ENCODE measurements around the gene ZNF536. TPM values are rescaled to one million over a fixed set of nuclear protein-coding genes. Genes with fewer than 3 reads are reported as not detected.
A peak's percentile ranks its signal among the peaks of the same experiment; 100 is the strongest.

ZNF536 gene
- total RNA-seq, 1 experiment from 2014 or later, result 0.35 TPM

DNA sequence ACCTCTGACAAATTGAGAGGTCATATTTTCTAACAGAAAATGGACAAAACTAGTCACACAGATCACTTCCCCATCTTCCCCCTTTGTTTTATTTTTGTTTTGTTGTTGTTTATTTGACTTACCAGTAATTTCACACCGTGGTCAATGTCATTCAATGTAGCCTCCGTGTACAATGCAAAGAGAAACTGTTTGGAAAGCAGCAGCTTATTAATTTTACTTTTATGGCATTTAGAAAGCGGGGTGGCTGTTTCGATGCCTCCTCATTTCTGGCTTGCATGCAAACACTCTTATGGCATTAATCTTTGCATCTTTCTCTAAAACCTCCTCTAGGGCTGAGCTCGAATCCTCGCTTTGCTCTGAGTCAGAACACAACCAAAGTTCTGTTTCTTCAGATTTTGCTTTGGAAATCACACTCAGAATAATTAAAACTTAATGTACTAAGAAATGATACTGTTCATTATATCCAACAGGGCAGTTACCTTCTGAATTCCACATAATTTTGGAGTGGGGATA lies 77.0 kb downstream of the ZNF536 start:
- Mint-ChIP-seq H3K4me3 (no peak overlapping the region), H3K4me1 (peaks cover 46% of the 10 kb centered on the region), H3K27me3 (ENCODE audit: low read depth) (no peaks in the 10 kb centered on the region), H3K36me3 (no peaks in the 10 kb centered on the region), H3K27ac (peak overlapping the region; percentile 10; the same call in 1 of the 2 replicates), H3K9me3 (no peaks in the 10 kb centered on the region)
- ATAC-seq (no peak), DNase-seq (ENCODE audit: low spot score) (no peak)
- no peak for TF ChIP-seq ZNF263 (CRISPR knock-in tag; IDR thresholded peaks at IDR 0.05; ENCODE audit: low read depth)
- TF ChIP-seq CTCF (IDR thresholded peaks at IDR 0.05), result no peak
- no peak for TF ChIP-seq ZNF317 (CRISPR knock-in tag; IDR thresholded peaks at IDR 0.05; ENCODE audit: borderline replicate concordance, low read depth)
- TF ChIP-seq NR3C1 (CRISPR knock-in tag; conservative IDR thresholded peaks at IDR 0.05; ENCODE audit: low read depth), result no peak
- TF ChIP-seq ATF1 (CRISPR knock-in tag; IDR thresholded peaks at IDR 0.05), result no peak
- no peak for TF ChIP-seq SMAD4 (CRISPR knock-in tag; IDR thresholded peaks at IDR 0.05)
- TF ChIP-seq HMGA2 (CRISPR knock-in tag; IDR thresholded peaks at IDR 0.05), result no peak
- TF ChIP-seq SP1 (CRISPR knock-in tag; conservative IDR thresholded peaks at IDR 0.05), result no peak
- no peak for TF ChIP-seq ZBTB21 (CRISPR knock-in tag; IDR thresholded peaks at IDR 0.05; ENCODE audit: borderline replicate concordance)
- no peak for TF ChIP-seq TEAD4 (CRISPR knock-in tag; IDR thresholded peaks at IDR 0.05)
- TF ChIP-seq ETV6 (CRISPR knock-in tag; IDR thresholded peaks at IDR 0.05), result no peak
- no peak for TF ChIP-seq TEAD1 (CRISPR knock-in tag; IDR thresholded peaks at IDR 0.05)
- TF ChIP-seq USF1 (CRISPR knock-in tag; IDR thresholded peaks at IDR 0.05), result no peak
- no peak for TF ChIP-seq ZNF219 (CRISPR knock-in tag; IDR thresholded peaks at IDR 0.05; ENCODE audit: borderline replicate concordance)
- TF ChIP-seq IRF2 (CRISPR knock-in tag; IDR thresholded peaks at IDR 0.05; ENCODE audit: borderline replicate concordance, low read depth), result no peak
- TF ChIP-seq ZNF121 (CRISPR knock-in tag; IDR thresholded peaks at IDR 0.05), result no peak
- CTCF ChIA-PET, result interaction anchor here (1.9 to 2.3 kb wide), 2 partner anchors 12 to 50 kb away, joined by 4 to 13 read pairs; no protein-coding TSS in a partner anchor
- POLR2A ChIA-PET, result no interaction called here

- H3K27ac Mint-ChIP-seq, result peak overlapping the region; percentile 82
- ChIA-PET CTCF (interaction anchor here (1.9 to 2.3 kb wide), 2 partner anchors 12 to 49 kb away, joined by 4 to 13 read pairs; no protein-coding TSS in a partner anchor), POLR2A (no interaction called here)
- DNase-seq (ENCODE audit: low spot score) (no peak), ATAC-seq (peak; percentile 48)
- H3K4me1 Mint-ChIP-seq, result peaks cover 46% of the 10 kb centered on the region
- no peaks in the 10 kb centered on the region for H3K9me3 Mint-ChIP-seq
- peak overlapping the region; percentile 63 for H3K4me3 Mint-ChIP-seq
- H3K27me3 Mint-ChIP-seq (ENCODE audit: low read depth), result no peaks in the 10 kb centered on the region
- H3K36me3 Mint-ChIP-seq, result no peaks in the 10 kb centered on the region
- no peak for TF ChIP-seq SMAD4 (CRISPR knock-in tag; IDR thresholded peaks at IDR 0.05)
- no peak for TF ChIP-seq ETV6 (CRISPR knock-in tag; IDR thresholded peaks at IDR 0.05)
- TF ChIP-seq, protein P1, sequence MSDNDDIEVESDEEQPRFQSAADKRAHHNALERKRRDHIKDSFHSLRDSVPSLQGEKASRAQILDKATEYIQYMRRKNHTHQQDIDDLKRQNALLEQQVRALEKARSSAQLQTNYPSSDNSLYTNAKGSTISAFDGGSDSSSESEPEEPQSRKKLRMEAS (CRISPR knock-in tag; IDR thresholded peaks at IDR 0.05), result no peak
- no peak for TF ChIP-seq GRHL2 (CRISPR knock-in tag; IDR thresholded peaks at IDR 0.05; ENCODE audit: insufficient replicate concordance, severe bottlenecking)
- TF ChIP-seq ESRRA (CRISPR knock-in tag; IDR thresholded peaks at IDR 0.05; ENCODE audit: borderline replicate concordance), result no peak
- no peak for TF ChIP-seq TCF7 (CRISPR knock-in tag; IDR thresholded peaks at IDR 0.05; ENCODE audit: low read depth)
- no peak for TF ChIP-seq SMAD3 (CRISPR knock-in tag; IDR thresholded peaks at IDR 0.05; ENCODE audit: borderline replicate concordance)
- no peak for TF ChIP-seq GTF2I (CRISPR knock-in tag; conservative IDR thresholded peaks at IDR 0.05)
- no peak for TF ChIP-seq NFYB (CRISPR knock-in tag; conservative IDR thresholded peaks at IDR 0.05; ENCODE audit: low read depth)
- TF ChIP-seq ZNF512 (CRISPR knock-in tag; IDR thresholded peaks at IDR 0.05; ENCODE audit: borderline replicate concordance), result no peak
- TF ChIP-seq, protein P2, sequence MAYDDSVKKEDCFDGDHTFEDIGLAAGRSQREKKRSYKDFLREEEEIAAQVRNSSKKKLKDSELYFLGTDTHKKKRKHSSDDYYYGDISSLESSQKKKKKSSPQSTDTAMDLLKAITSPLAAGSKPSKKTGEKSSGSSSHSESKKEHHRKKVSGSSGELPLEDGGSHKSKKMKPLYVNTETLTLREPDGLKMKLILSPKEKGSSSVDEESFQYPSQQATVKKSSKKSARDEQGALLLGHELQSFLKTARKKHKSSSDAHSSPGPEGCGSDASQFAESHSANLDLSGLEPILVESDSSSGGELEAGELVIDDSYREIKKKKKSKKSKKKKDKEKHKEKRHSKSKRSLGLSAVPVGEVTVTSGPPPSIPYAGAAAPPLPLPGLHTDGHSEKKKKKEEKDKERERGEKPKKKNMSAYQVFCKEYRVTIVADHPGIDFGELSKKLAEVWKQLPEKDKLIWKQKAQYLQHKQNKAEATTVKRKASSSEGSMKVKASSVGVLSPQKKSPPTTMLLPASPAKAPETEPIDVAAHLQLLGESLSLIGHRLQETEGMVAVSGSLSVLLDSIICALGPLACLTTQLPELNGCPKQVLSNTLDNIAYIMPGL (CRISPR knock-in tag; IDR thresholded peaks at IDR 0.05), result no peak
- TF ChIP-seq JAZF1 (CRISPR knock-in tag; IDR thresholded peaks at IDR 0.05), result no peak
- TF ChIP-seq MLX (CRISPR knock-in tag; IDR thresholded peaks at IDR 0.05), result no peak
- TF ChIP-seq E2F1 (CRISPR knock-in tag; IDR thresholded peaks at IDR 0.05), result no peak
- no peak for TF ChIP-seq FOXP1 (CRISPR knock-in tag; IDR thresholded peaks at IDR 0.05; ENCODE audit: borderline replicate concordance)
- TF ChIP-seq RORB (CRISPR knock-in tag; IDR thresholded peaks at IDR 0.05), result no peak
Measured at GRCh38 chr19:30449673-30450072, 77.5 kb downstream of the ZNF536 start.
